ENCODE measurements around the gene EXTL2. TPM values are rescaled to one million over a fixed set of nuclear protein-coding genes. Genes with fewer than 3 reads are reported as not detected.

The EXTL2 gene
- polyA plus RNA-seq, 2 donors, result 2.6 to 3.7 TPM

DNA sequence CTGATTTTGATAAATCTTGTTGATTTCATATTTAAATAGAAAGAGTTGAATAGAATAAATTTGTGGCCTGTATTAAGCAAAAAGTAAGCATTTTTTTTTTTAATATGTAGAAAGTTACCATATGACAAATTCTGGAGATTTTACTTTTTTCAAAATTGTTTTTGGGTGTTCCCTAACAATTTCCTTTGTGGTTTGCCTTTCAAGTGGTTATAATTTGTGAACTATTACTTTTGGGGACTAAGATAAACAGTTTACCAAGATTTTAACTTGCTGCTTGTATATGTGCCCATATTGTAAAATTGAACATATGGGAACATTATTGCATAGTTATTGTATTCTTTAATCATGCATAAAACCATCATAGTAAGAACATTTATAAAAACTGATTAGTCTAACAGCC, 35.9 kb upstream of the EXTL2 start:
- Histone ChIP-seq H3K9me3 (ENCODE audit: control insufficient read depth in 2 of 2, insufficient read depth in 1 of 2, low read depth in 1 of 2, low read length in 1 of 2) (no peaks in the 10 kb centered on the region), H3K4me1 (ENCODE audit: control insufficient read depth in 2 of 2, insufficient read depth in 2 of 2, low read length in 1 of 2) (no peaks in the 10 kb centered on the region), H3K27ac (ENCODE audit: low read depth in 2 of 2, low read length in 1 of 2) (no peak overlapping the region), H3K4me3 (ENCODE audit: low read depth in 1 of 2, low read length in 2 of 2) (no peak overlapping the region), H3K36me3 (ENCODE audit: control insufficient read depth in 2 of 2, insufficient read depth in 2 of 2, low read length in 1 of 2) (no peaks in the 10 kb centered on the region), H3K27me3 (ENCODE audit: control insufficient read depth in 1 of 2, insufficient read depth in 2 of 2, low read length in 2 of 2) (no peaks in the 10 kb centered on the region)

GRCh38 chr1:100928128-100928527, 33.5 kb upstream of the EXTL2 start:
- WGBS, 2 donors, result 85 to 86% methylated on average over 3 of the region's 3 CpGs
- H3K27me3 ChIP-seq (ENCODE audit: control insufficient read depth in 1 of 2, insufficient read depth in 2 of 2, low read length in 2 of 2), result no peaks in the 10 kb centered on the region
- no peaks in the 10 kb centered on the region for H3K9me3 ChIP-seq (ENCODE audit: control insufficient read depth in 2 of 2, insufficient read depth in 1 of 2, low read depth in 1 of 2, low read length in 1 of 2)
- H3K4me1 ChIP-seq (ENCODE audit: control insufficient read depth in 2 of 2, insufficient read depth in 2 of 2, low read length in 1 of 2), result no peaks in the 10 kb centered on the region
- H3K27ac ChIP-seq (ENCODE audit: low read depth in 2 of 2, low read length in 1 of 2), result no peak overlapping the region
- no peak overlapping the region for H3K4me3 ChIP-seq (ENCODE audit: low read depth in 1 of 2, low read length in 2 of 2)
- H3K36me3 ChIP-seq (ENCODE audit: control insufficient read depth in 2 of 2, insufficient read depth in 2 of 2, low read length in 1 of 2), result no peaks in the 10 kb centered on the region

- 40 to 49% methylated on average over 2 of the region's 2 CpGs for WGBS, 2 donors
Observed at GRCh38 chr1:100927276-100927675, 32.6 kb upstream of the EXTL2 start.

GRCh38 chr1:100926240-100926639, 31.6 kb upstream of the EXTL2 start:
- H3K4me3 ChIP-seq (ENCODE audit: low read depth in 1 of 2, low read length in 2 of 2), result no peak overlapping the region
- H3K27ac ChIP-seq (ENCODE audit: low read depth in 2 of 2, low read length in 1 of 2), result no peak overlapping the region
- 98 to 100% methylated on average over 2 of the region's 2 CpGs for WGBS, 2 donors
- no peaks in the 10 kb centered on the region for H3K9me3 ChIP-seq (ENCODE audit: control insufficient read depth in 2 of 2, insufficient read depth in 1 of 2, low read depth in 1 of 2, low read length in 1 of 2)
- H3K27me3 ChIP-seq (ENCODE audit: control insufficient read depth in 1 of 2, insufficient read depth in 2 of 2, low read length in 2 of 2), result no peaks in the 10 kb centered on the region
- H3K36me3 ChIP-seq (ENCODE audit: control insufficient read depth in 2 of 2, insufficient read depth in 2 of 2, low read length in 1 of 2), result no peaks in the 10 kb centered on the region
- H3K4me1 ChIP-seq (ENCODE audit: control insufficient read depth in 2 of 2, insufficient read depth in 2 of 2, low read length in 1 of 2), result no peaks in the 10 kb centered on the region

More at GRCh38 chr1:100927276-100927675, 32.6 kb upstream of the EXTL2 start:
- Histone ChIP-seq H3K27ac (ENCODE audit: low read depth in 2 of 2, low read length in 1 of 2) (peak overlapping the region in 1 of 2 donors; percentile 22), H3K36me3 (ENCODE audit: control insufficient read depth in 2 of 2, insufficient read depth in 2 of 2, low read length in 1 of 2) (no peaks in the 10 kb centered on the region), H3K9me3 (ENCODE audit: control insufficient read depth in 2 of 2, insufficient read depth in 1 of 2, low read depth in 1 of 2, low read length in 1 of 2) (no peaks in the 10 kb centered on the region), H3K4me1 (ENCODE audit: control insufficient read depth in 2 of 2, insufficient read depth in 2 of 2, low read length in 1 of 2) (no peaks in the 10 kb centered on the region), H3K27me3 (ENCODE audit: control insufficient read depth in 1 of 2, insufficient read depth in 2 of 2, low read length in 2 of 2) (no peaks in the 10 kb centered on the region), H3K4me3 (ENCODE audit: low read depth in 1 of 2, low read length in 2 of 2) (no peak overlapping the region)

- no peak overlapping the region for H3K4me3 ChIP-seq (ENCODE audit: low read depth in 1 of 2, low read length in 2 of 2)
- no peak overlapping the region for H3K27ac ChIP-seq (ENCODE audit: low read depth in 2 of 2, low read length in 1 of 2)
- H3K27me3 ChIP-seq (ENCODE audit: control insufficient read depth in 1 of 2, insufficient read depth in 2 of 2, low read length in 2 of 2), result no peaks in the 10 kb centered on the region
- H3K4me1 ChIP-seq (ENCODE audit: control insufficient read depth in 2 of 2, insufficient read depth in 2 of 2, low read length in 1 of 2), result no peaks in the 10 kb centered on the region
- H3K36me3 ChIP-seq (ENCODE audit: control insufficient read depth in 2 of 2, insufficient read depth in 2 of 2, low read length in 1 of 2), result no peaks in the 10 kb centered on the region
- no peaks in the 10 kb centered on the region for H3K9me3 ChIP-seq (ENCODE audit: control insufficient read depth in 2 of 2, insufficient read depth in 1 of 2, low read depth in 1 of 2, low read length in 1 of 2)
- 81 to 88% methylated on average over 2 of the region's 2 CpGs for WGBS, 2 donors
Observed at GRCh38 chr1:100924991-100925390, 30.3 kb upstream of the EXTL2 start.

DNA sequence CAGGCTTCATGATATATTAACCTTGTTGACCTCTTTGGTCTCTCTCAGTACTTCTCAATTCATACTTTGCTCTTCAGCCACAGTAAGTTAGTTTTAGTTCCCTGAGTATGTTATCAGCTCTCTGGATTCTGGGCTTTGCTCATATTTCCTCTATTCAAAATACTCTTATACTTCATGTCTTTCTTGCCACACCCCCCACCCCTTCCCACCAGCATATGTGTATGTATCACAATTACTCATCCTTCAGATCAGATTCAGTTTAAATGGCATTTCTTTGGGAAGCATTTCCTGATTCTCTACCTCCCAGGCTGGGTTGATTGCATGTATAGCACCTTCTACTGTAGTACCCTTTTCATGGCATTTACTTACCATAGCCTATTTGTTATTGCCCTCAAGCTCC, 29.6 kb upstream of the EXTL2 start:
- no peak overlapping the region for H3K27ac ChIP-seq (ENCODE audit: low read depth in 2 of 2, low read length in 1 of 2)
- no peak overlapping the region for H3K4me3 ChIP-seq (ENCODE audit: low read depth in 1 of 2, low read length in 2 of 2)
- H3K36me3 ChIP-seq (ENCODE audit: control insufficient read depth in 2 of 2, insufficient read depth in 2 of 2, low read length in 1 of 2), result no peaks in the 10 kb centered on the region
- no peaks in the 10 kb centered on the region for H3K4me1 ChIP-seq (ENCODE audit: control insufficient read depth in 2 of 2, insufficient read depth in 2 of 2, low read length in 1 of 2)
- no peaks in the 10 kb centered on the region for H3K9me3 ChIP-seq (ENCODE audit: control insufficient read depth in 2 of 2, insufficient read depth in 1 of 2, low read depth in 1 of 2, low read length in 1 of 2)
- H3K27me3 ChIP-seq (ENCODE audit: control insufficient read depth in 1 of 2, insufficient read depth in 2 of 2, low read length in 2 of 2), result no peaks in the 10 kb centered on the region

GRCh38 chr1:100921110-100921706, 26.6 kb upstream of the EXTL2 start:
- 39 to 40% methylated on average over 3 of the region's 3 CpGs for WGBS, 2 donors
- Histone ChIP-seq H3K36me3 (ENCODE audit: control insufficient read depth in 2 of 2, insufficient read depth in 2 of 2, low read length in 1 of 2) (peaks cover 0 to 4% of the 10 kb centered on the region in 2 donors), H3K27me3 (ENCODE audit: control insufficient read depth in 1 of 2, insufficient read depth in 2 of 2, low read length in 2 of 2) (no peaks in the 10 kb centered on the region), H3K27ac (ENCODE audit: low read depth in 2 of 2, low read length in 1 of 2) (no peak overlapping the region), H3K4me3 (ENCODE audit: low read depth in 1 of 2, low read length in 2 of 2) (no peak overlapping the region), H3K4me1 (ENCODE audit: control insufficient read depth in 2 of 2, insufficient read depth in 2 of 2, low read length in 1 of 2) (no peaks in the 10 kb centered on the region), H3K9me3 (ENCODE audit: control insufficient read depth in 2 of 2, insufficient read depth in 1 of 2, low read depth in 1 of 2, low read length in 1 of 2) (no peaks in the 10 kb centered on the region)

DNA sequence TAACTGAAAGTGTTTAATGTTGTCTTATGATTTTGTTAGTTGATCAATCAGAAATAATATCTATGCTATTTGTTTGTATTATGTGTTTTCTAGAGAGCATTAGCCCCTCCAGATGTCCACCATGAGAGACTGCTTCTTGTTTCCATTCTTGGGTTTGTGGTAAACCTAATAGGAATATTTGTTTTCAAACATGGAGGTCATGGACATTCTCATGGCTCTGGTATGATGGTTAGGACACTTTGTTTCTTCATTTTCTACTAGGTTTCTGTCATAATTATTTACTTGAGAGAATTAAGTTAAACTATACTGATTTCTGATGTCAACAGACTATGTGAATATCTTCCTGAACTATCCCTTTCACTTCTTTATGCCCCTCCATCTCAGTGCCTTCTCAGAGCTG, 17.4 kb upstream of the EXTL2 start:
- H3K4me3 ChIP-seq (ENCODE audit: low read depth in 1 of 2, low read length in 2 of 2), result no peak overlapping the region
- H3K27ac ChIP-seq (ENCODE audit: low read depth in 2 of 2, low read length in 1 of 2), result no peak overlapping the region
- H3K27me3 ChIP-seq (ENCODE audit: control insufficient read depth in 1 of 2, insufficient read depth in 2 of 2, low read length in 2 of 2), result no peaks in the 10 kb centered on the region
- H3K4me1 ChIP-seq (ENCODE audit: control insufficient read depth in 2 of 2, insufficient read depth in 2 of 2, low read length in 1 of 2), result no peaks in the 10 kb centered on the region
- H3K9me3 ChIP-seq (ENCODE audit: control insufficient read depth in 2 of 2, insufficient read depth in 1 of 2, low read depth in 1 of 2, low read length in 1 of 2), result no peaks in the 10 kb centered on the region
- peaks cover 0 to 2% of the 10 kb centered on the region in 2 donors for H3K36me3 ChIP-seq (ENCODE audit: control insufficient read depth in 2 of 2, insufficient read depth in 2 of 2, low read length in 1 of 2)

DNA sequence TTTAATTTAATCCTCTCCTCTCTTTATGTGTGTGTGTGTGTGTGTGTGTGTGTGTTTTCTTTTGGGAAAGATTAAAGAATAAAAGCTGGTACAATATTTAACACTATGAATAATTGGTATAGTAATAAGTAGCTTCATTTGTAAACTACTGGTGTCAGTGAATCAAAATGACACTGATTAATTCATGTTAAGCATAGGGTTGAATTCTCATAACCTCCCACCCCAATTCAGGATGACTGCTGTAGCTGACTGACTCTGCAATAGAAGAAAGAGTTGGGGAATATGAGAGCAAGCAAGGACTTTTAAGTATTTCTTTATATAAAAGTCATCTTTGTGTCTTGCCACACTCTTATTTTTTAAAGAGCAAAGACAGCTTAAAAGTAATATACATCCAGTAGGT, 14.4 kb upstream of the EXTL2 start:
- H3K27ac ChIP-seq (ENCODE audit: low read depth in 2 of 2, low read length in 1 of 2), result no peak overlapping the region
- H3K27me3 ChIP-seq (ENCODE audit: control insufficient read depth in 1 of 2, insufficient read depth in 2 of 2, low read length in 2 of 2), result no peaks in the 10 kb centered on the region
- H3K4me3 ChIP-seq (ENCODE audit: low read depth in 1 of 2, low read length in 2 of 2), result no peak overlapping the region
- no peaks in the 10 kb centered on the region for H3K4me1 ChIP-seq (ENCODE audit: control insufficient read depth in 2 of 2, insufficient read depth in 2 of 2, low read length in 1 of 2)
- H3K9me3 ChIP-seq (ENCODE audit: control insufficient read depth in 2 of 2, insufficient read depth in 1 of 2, low read depth in 1 of 2, low read length in 1 of 2), result no peaks in the 10 kb centered on the region
- peaks cover 0 to 6% of the 10 kb centered on the region in 2 donors for H3K36me3 ChIP-seq (ENCODE audit: control insufficient read depth in 2 of 2, insufficient read depth in 2 of 2, low read length in 1 of 2)

GRCh38 chr1:100907887-100908286, 13.2 kb upstream of the EXTL2 start:
- H3K4me3 ChIP-seq (ENCODE audit: low read depth in 1 of 2, low read length in 2 of 2), result no peak overlapping the region
- no peaks in the 10 kb centered on the region for H3K4me1 ChIP-seq (ENCODE audit: control insufficient read depth in 2 of 2, insufficient read depth in 2 of 2, low read length in 1 of 2)
- H3K27ac ChIP-seq (ENCODE audit: low read depth in 2 of 2, low read length in 1 of 2), result no peak overlapping the region
- H3K27me3 ChIP-seq (ENCODE audit: control insufficient read depth in 1 of 2, insufficient read depth in 2 of 2, low read length in 2 of 2), result no peaks in the 10 kb centered on the region
- no peaks in the 10 kb centered on the region for H3K9me3 ChIP-seq (ENCODE audit: control insufficient read depth in 2 of 2, insufficient read depth in 1 of 2, low read depth in 1 of 2, low read length in 1 of 2)
- H3K36me3 ChIP-seq (ENCODE audit: control insufficient read depth in 2 of 2, insufficient read depth in 2 of 2, low read length in 1 of 2), result peaks cover 0 to 4% of the 10 kb centered on the region in 2 donors
- WGBS, 2 donors, result 88 to 97% methylated on average over 1 of the region's 1 CpG
